Suprapubic skin (tissue), 3 donors: ENCODE data around the gene CACNB4.

Source experiments
- POLR2AphosphoS5 ChIP-seq, 3 donors: sonication (generic); formaldehyde crosslinking; IDR thresholded peaks; one replicate each; pipeline ENCODE4 v1.6.1; 2017; ENCODE audit warnings: antibody characterized with exemption in 3 of 3
- TF ChIP-seq, protein P1 (sequence below), 2 donors: fragments of 200-600 bp in 1 of 2; fragments of 450-650 bp in 1 of 2; sonication (generic) in 1 of 2; IDR thresholded peaks; one replicate each; pipeline ENCODE4 v1.5.1; 2016 to 2019; ENCODE audit warnings: antibody characterized with exemption in 2 of 2, mild to moderate bottlenecking in 1 of 2, moderate library complexity in 1 of 2

DNA sequence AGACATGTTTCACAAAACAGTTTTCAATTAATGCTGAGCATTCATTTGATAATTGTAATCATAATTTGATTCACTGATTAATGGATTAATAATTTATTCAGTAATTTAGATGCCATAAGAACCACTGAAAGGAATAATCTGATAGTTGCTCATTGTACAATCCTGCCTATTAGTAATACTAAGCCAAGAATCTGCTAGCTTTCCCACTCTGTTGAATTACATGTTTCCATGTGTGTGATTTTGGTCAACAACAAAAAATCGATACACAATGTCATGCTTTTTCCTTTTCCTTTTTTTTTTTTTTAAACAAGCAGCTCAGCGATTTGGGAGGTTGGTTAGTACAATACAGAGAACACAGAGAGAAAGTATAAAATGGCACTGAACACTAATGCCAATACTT is 296.5 kb downstream of the CACNB4 start:
- no peak for TF ChIP-seq POLR2AphosphoS5 (IDR thresholded peaks at IDR 0.05)
- TF ChIP-seq, protein P1, sequence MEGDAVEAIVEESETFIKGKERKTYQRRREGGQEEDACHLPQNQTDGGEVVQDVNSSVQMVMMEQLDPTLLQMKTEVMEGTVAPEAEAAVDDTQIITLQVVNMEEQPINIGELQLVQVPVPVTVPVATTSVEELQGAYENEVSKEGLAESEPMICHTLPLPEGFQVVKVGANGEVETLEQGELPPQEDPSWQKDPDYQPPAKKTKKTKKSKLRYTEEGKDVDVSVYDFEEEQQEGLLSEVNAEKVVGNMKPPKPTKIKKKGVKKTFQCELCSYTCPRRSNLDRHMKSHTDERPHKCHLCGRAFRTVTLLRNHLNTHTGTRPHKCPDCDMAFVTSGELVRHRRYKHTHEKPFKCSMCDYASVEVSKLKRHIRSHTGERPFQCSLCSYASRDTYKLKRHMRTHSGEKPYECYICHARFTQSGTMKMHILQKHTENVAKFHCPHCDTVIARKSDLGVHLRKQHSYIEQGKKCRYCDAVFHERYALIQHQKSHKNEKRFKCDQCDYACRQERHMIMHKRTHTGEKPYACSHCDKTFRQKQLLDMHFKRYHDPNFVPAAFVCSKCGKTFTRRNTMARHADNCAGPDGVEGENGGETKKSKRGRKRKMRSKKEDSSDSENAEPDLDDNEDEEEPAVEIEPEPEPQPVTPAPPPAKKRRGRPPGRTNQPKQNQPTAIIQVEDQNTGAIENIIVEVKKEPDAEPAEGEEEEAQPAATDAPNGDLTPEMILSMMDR (IDR thresholded peaks at IDR 0.05): no peak
